ENCODE measurements around the gene GPX3.

The GPX3 gene

GRCh38 chr5:151014680-151015343, 5.6 kb upstream of the GPX3 start:
- no peak for DNase-seq (ENCODE audit: low read depth)

GRCh38 chr5:151015974-151016587, 4.3 kb upstream of the GPX3 start:
- DNase-seq (ENCODE audit: low read depth): no peak

- no peak for DNase-seq (ENCODE audit: low read depth)
Measured at GRCh38 chr5:151016700-151017099, 3.7 kb upstream of the GPX3 start.

DNA sequence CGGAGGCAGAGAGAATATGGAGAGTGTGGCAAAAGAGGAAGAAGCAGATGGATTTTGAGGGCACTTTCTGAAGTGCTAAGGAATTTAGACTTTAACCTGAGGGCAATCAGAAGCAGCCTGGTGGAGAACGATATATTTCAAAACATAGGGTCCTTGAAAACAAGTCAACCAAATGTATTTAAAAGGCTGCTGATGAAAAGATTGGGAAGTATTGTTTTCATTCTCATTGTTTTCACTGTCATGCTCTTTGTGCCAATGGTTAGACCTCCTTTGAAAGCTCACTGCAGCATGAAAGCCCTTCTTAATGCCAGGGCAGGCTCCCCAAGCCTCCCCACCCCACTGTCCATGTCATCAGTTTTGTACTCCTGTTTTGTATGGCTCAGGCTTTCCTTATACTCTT, 2.5 kb upstream of the GPX3 start:
- no peak for DNase-seq (ENCODE audit: low read depth)

DNA sequence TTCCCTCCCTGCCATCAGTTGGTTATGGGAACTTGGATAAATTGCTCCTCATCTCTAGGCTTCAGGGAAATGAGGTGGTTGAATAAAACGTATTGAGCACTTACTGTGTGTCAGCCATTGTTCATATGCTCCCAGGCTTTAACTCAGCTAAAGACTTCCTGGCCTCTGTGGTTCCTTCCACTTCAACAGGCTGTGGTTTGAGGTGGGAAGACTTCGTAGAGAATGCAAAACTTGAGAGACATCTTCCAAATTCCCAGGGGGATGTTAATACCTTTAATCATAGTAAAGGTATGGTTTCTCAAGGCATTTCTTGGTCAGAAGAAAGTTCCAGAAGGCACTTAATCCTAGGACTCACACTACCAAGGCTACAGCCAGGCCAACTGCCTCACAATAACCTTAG, 1.5 kb upstream of the GPX3 start:
- DNase-seq (ENCODE audit: low read depth): no peak

DNA sequence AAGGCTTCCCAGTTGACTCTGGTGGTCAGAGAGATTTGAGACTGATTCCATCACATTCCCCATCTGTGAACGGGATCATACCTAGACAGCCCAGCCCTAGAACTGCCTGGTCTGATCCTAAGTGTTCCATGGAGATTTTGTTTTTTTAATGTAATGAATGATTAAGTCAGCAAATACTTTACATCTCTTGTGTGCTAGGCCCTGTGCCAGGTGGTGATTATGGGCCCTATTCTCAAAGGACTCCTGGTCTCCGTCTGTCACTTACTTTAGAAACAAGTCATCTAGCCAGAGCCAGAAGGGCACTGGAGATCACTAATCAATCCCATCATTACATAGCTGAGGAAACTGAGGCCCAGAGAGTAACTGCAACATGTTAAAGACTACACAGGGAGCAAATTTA, 1.1 kb upstream of the GPX3 start:
- no peak for DNase-seq (ENCODE audit: low read depth)

DNA sequence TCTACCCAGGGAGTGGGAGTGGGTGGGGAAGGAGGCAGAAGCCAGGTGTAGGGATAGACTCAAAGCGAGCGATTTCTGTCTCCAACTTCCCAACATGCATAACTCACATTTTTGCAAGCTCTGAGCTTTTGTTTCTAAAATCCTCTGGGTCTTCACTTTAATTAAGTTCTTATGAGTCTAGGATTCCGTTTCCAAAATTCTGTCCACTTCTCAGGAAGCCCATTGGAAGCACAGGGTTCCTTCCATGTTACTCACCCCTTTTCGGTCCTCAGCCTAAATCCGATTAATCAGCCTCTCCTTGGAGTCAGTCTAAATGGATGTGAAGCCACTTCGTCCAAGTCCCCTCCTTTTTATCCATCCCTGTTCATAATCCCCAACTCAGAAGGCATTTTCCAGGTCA, 1.4 kb downstream of the GPX3 start:
- DNase-seq (ENCODE audit: low read depth): no peak

GRCh38 chr5:151022511-151023018, 2.2 kb downstream of the GPX3 start:
- DNase-seq (ENCODE audit: low read depth): no peak

GRCh38 chr5:151023047-151023615, 2.7 kb downstream of the GPX3 start:
- no peak for DNase-seq (ENCODE audit: low read depth)

DNA sequence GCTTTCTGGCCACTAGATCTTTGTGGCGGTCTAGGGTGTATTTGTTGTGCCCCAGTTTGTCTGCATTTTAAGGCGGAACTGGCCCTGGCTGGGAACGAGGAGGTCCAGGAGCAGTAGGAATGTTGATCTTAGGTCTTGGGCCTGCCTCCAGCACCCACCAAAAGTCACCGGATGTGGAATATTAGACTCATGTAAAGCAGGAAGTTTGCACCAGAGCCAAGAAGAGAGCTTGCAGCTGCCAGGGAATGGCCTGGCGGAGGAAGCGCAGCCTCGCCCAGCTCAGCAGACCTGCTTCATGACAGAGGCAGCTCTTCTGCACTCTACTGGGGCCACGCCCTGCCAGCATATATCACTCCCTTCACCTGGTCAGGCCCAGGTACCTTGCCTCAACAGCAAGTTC, 3.3 kb downstream of the GPX3 start:
- no peak for DNase-seq (ENCODE audit: low read depth)

GRCh38 chr5:151024440-151025249, 4.3 kb downstream of the GPX3 start:
- no peak for DNase-seq (ENCODE audit: low read depth)

GRCh38 chr5:151025250-151025606, 4.8 kb downstream of the GPX3 start:
- DNase-seq (ENCODE audit: low read depth): no peak

DNA sequence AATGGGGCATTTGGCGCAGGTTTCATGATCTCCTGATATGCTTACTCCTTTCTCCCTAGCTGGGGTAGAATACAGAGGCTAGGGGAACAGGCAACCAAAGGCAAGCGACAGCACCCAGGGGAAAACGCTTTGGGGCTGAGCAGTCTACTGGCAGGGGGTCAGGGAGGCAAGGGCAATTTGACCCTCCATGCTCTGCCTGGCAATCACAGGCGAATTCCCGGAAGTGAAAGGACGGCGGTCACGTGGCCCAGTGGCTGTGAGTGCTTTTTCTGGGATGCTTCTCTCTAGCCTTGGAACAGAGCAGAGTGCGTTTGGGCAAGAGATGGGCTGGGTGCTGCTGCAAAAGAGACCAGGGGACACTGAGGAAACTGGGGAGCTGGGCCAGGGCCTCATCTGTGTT, 5.7 kb downstream of the GPX3 start:
- DNase-seq (ENCODE audit: low read depth): no peak

GRCh38 chr5:151026679-151027078, 6.3 kb downstream of the GPX3 start:
- DNase-seq (ENCODE audit: low read depth): no peak

DNA sequence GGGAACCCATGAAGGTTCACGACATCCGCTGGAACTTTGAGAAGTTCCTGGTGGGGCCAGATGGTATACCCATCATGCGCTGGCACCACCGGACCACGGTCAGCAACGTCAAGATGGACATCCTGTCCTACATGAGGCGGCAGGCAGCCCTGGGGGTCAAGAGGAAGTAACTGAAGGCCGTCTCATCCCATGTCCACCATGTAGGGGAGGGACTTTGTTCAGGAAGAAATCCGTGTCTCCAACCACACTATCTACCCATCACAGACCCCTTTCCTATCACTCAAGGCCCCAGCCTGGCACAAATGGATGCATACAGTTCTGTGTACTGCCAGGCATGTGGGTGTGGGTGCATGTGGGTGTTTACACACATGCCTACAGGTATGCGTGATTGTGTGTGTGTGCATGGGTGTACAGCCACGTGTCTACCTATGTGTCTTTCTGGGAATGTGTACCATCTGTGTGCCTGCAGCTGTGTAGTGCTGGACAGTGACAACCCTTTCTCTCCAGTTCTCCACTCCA, 7.6 kb downstream of the GPX3 start:
- no peak for DNase-seq (ENCODE audit: low read depth)

GRCh38 chr5:151028717-151029116, 8.3 kb downstream of the GPX3 start:
- DNase-seq (ENCODE audit: low read depth): no peak

GRCh38 chr5:151029179-151030055, 9.0 kb downstream of the GPX3 start:
- DNase-seq (ENCODE audit: low read depth): no peak

DNA sequence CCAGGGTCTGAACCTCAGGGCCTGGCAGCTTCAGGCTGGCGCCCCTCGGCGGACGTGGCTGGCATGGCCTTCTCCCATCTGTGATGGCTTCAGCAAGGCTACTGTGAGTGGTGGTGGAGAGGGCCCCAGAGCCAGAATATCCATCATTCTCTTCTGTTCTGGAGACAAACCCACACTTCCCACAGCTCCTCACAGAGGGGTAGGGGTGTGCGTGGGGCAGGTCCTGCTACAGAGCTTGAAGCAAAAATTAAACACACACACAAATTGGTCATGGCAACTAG, 9.6 kb downstream of the GPX3 start:
- DNase-seq (ENCODE audit: low read depth): no peak

- no peak for DNase-seq (ENCODE audit: low read depth)
Measured at GRCh38 chr5:151030379-151030778, 10.0 kb downstream of the GPX3 start.

DNA sequence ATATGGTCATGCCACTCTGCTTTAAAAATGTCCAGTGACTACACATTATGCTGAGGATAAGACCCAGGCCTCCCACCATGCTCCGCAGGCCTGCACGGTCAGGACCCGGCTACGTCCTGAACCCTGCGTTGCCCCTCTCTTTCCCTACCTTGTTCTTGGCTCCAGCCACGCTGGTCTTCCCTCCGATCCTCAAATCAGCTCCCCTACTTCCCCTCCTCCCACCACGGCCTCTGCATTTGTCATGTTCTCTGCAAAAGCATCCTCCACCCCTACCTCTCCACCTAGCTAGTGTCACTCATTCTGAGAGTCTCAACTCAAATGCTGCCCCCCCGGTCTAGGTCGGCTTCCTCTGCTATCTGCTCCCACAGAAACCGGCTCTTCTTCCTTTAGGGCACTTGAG, 11.2 kb downstream of the GPX3 start:
- DNase-seq (ENCODE audit: low read depth): no peak

GRCh38 chr5:151033217-151033934, 13.0 kb downstream of the GPX3 start:
- DNase-seq (ENCODE audit: low read depth): no peak

All from activated T-cell treated with anti-CD3 and anti-CD28 coated beads for 1 hour (primary cell).